H9 (cell line): ENCODE measurements around the gene BAG1. TPM values are rescaled to one million over a fixed set of nuclear protein-coding genes. Genes with fewer than 3 reads are reported as not detected.

Source experiments
- DNase-seq: peaks from one replicate; pipeline ENCODE4 v3.0.0-alpha.2; 2017
- H2AFZ ChIP-seq: one replicate; pipeline ENCODE4 v1.6.1; 2013; ENCODE audit warnings: mild to moderate bottlenecking, low read length, control low read depth, moderate library complexity
- H2AK5ac ChIP-seq: 2 replicates; pipeline ENCODE4 v1.6.1; 2013; ENCODE audit warnings: low read length, control low read depth, mixed read lengths; ENCODE audit not compliant: insufficient read length
- H2BK120ac ChIP-seq: one replicate; pipeline ENCODE4 v1.6.1; 2013; ENCODE audit warnings: low read depth, mild to moderate bottlenecking, low read length, control low read depth, inconsistent platforms; ENCODE audit not compliant: poor library complexity, severe bottlenecking
- H2BK12ac ChIP-seq: 2 replicates; pipeline ENCODE4 v1.6.1; 2013; ENCODE audit warnings: low read length, control low read depth, mixed read lengths, low read depth; ENCODE audit not compliant: insufficient read length
- H2BK15ac ChIP-seq: 2 replicates; pipeline ENCODE4 v1.6.1; 2013; ENCODE audit warnings: low read depth, low read length, control low read depth
- H2BK20ac ChIP-seq: one replicate; pipeline ENCODE4 v1.6.1; 2013; ENCODE audit warnings: low read depth, mild to moderate bottlenecking, low read length, control low read depth, inconsistent platforms; ENCODE audit not compliant: poor library complexity, severe bottlenecking
- H2BK5ac ChIP-seq: 2 replicates; pipeline ENCODE4 v1.6.1; 2013; ENCODE audit warnings: low read length, control low read depth, mixed read lengths; ENCODE audit not compliant: insufficient read length
- H3K14ac ChIP-seq: 2 replicates; pipeline ENCODE4 v1.6.1; 2013; ENCODE audit warnings: low read length, control low read depth; ENCODE audit not compliant: insufficient read depth
- H3K18ac ChIP-seq: 2 replicates; pipeline ENCODE4 v1.6.1; 2013; ENCODE audit warnings: low read depth, mild to moderate bottlenecking, mixed read lengths, low read length, control low read depth; ENCODE audit not compliant: insufficient read length
- H3K23ac ChIP-seq: 2 replicates; pipeline ENCODE4 v1.6.1; 2013; ENCODE audit warnings: low read length, control low read depth, mixed read lengths, low read depth; ENCODE audit not compliant: insufficient read length
- H3K23me2 ChIP-seq: 2 replicates; pipeline ENCODE4 v1.6.1; 2013; ENCODE audit warnings: low read depth, mild to moderate bottlenecking, mixed read lengths, low read length, control low read depth; ENCODE audit not compliant: insufficient read length, poor library complexity, severe bottlenecking
- H3K27ac ChIP-seq: 2 replicates; pipeline ENCODE4 v1.5.1; 2013; ENCODE audit warnings: low read length, control low read depth, mixed read lengths, low read depth; ENCODE audit not compliant: insufficient read length
- H3K27me3 ChIP-seq: 2 replicates; pipeline ENCODE4 v1.6.1; 2013; ENCODE audit warnings: low read length, control low read depth, inconsistent platforms; ENCODE audit not compliant: insufficient read depth
- H3K4ac ChIP-seq: 2 replicates; pipeline ENCODE4 v1.6.1; 2013; ENCODE audit warnings: low read depth, mild to moderate bottlenecking, control low read depth, inconsistent platforms, low read length, moderate library complexity
- H3K4me1 ChIP-seq: 2 replicates; pipeline ENCODE4 v1.6.1; 2013; ENCODE audit warnings: low read length, control low read depth, inconsistent platforms; ENCODE audit not compliant: insufficient read depth
- H3K4me2 ChIP-seq: 2 replicates; pipeline ENCODE4 v1.6.1; 2013; ENCODE audit warnings: low read length, control low read depth, mixed read lengths; ENCODE audit not compliant: insufficient read length, insufficient read depth
- H3K56ac ChIP-seq: 2 replicates; pipeline ENCODE4 v1.6.1; 2013; ENCODE audit warnings: low read depth, mild to moderate bottlenecking, mixed read lengths, low read length, control low read depth; ENCODE audit not compliant: insufficient read length
- H3K79me1 ChIP-seq: 2 replicates; pipeline ENCODE4 v1.6.1; 2013; ENCODE audit warnings: low read depth, mild to moderate bottlenecking, moderate library complexity, low read length, control low read depth, inconsistent platforms; ENCODE audit not compliant: insufficient read depth, poor library complexity, severe bottlenecking
- H3K79me2 ChIP-seq: 2 replicates; pipeline ENCODE4 v1.6.1; 2013; ENCODE audit warnings: low read length, control low read depth, inconsistent platforms; ENCODE audit not compliant: insufficient read depth
- H3K9ac ChIP-seq: 2 replicates; pipeline ENCODE4 v1.6.1; 2013; ENCODE audit warnings: low read length, control low read depth, mixed read lengths; ENCODE audit not compliant: insufficient read length; ENCODE audit errors: extremely low read depth
- H3K9me3 ChIP-seq: one replicate; pipeline ENCODE4 v1.6.1; 2013; ENCODE audit warnings: low read depth, low read length, inconsistent platforms; ENCODE audit not compliant: control insufficient read depth
- H3T11ph ChIP-seq: one replicate; pipeline ENCODE4 v1.6.1; 2013; ENCODE audit warnings: mild to moderate bottlenecking, low read length, control low read depth, inconsistent platforms
- H4K20me1 ChIP-seq: one replicate; pipeline ENCODE4 v1.6.1; 2013; ENCODE audit not compliant: control insufficient read depth, insufficient read length, insufficient read depth
- H4K5ac ChIP-seq: 2 replicates; pipeline ENCODE4 v1.6.1; 2013; ENCODE audit warnings: low read depth, mild to moderate bottlenecking, mixed read lengths, low read length, control low read depth; ENCODE audit not compliant: insufficient read length
- H4K8ac ChIP-seq: replicated peaks from 2 replicates; pipeline ENCODE4 v1.6.1; 2013; ENCODE audit warnings: low read length, control low read depth, mixed read lengths, low read depth; ENCODE audit not compliant: insufficient read length
- H4K91ac ChIP-seq: 2 replicates; pipeline ENCODE4 v1.6.1; 2013; ENCODE audit warnings: low read depth, mild to moderate bottlenecking, moderate library complexity, mixed read lengths, low read length, control low read depth; ENCODE audit not compliant: insufficient read length
- H3K27ac Mint-ChIP-seq, 3 experiments: 2 replicates in 2 of 3; 3 replicates in 1 of 3; pipeline ENCODE4 v1.8.0; 2020 to 2021; ENCODE audit warnings: mixed read lengths in 3 of 3, mild to moderate bottlenecking in 1 of 3, moderate library complexity in 1 of 3
- H3K27me3 Mint-ChIP-seq: 2 replicates; pipeline ENCODE4 v1.8.0; 2021; ENCODE audit warnings: low read depth, mild to moderate bottlenecking, moderate library complexity, mixed read lengths
- H3K36me3 Mint-ChIP-seq, 3 experiments: 2 replicates in 2 of 3; 3 replicates in 1 of 3; pipeline ENCODE4 v1.8.0; 2020 to 2021; ENCODE audit warnings: low read depth in 3 of 3, mixed read lengths in 3 of 3; ENCODE audit not compliant: insufficient read depth in 1 of 3
- H3K4me1 Mint-ChIP-seq, 2 experiments: 2 replicates each; pipeline ENCODE4 v1.8.0; 2020; ENCODE audit warnings: mixed read lengths in 2 of 2
- H3K4me3 Mint-ChIP-seq, 2 experiments: 2 replicates in 1 of 2; 3 replicates in 1 of 2; pipeline ENCODE4 v1.8.0; 2020 to 2021; ENCODE audit warnings: mild to moderate bottlenecking in 2 of 2, mixed read lengths in 2 of 2, moderate library complexity in 1 of 2
- H3K9me3 Mint-ChIP-seq, 2 experiments: 2 replicates in 1 of 2; 3 replicates in 1 of 2; pipeline ENCODE4 v1.8.0; 2020; ENCODE audit warnings: mild to moderate bottlenecking in 2 of 2, mixed read lengths in 2 of 2, moderate library complexity in 1 of 2
- CTCF ChIP-seq: fragments of 200-600 bp; sonication (generic); conservative IDR thresholded peaks from 3 replicates; pipeline ENCODE4 v1.8.0; 2021; ENCODE audit warnings: antibody characterized with exemption, mild to moderate bottlenecking
- WGBS: extraction: QIAGEN DNeasy Blood & Tissue Kit; methylation state at CpG from one replicate; pipeline ENCODE4 v1.1.7; 2013; ENCODE audit warnings: missing lambda C conversion rate, low lambda C conversion rate, mixed read lengths; ENCODE audit not compliant: insufficient read length; ENCODE audit errors: extremely low coverage; 5-methylcytosine and 5-hydroxymethylcytosine counted together
- total RNA-seq: library from RNA; stranded (reverse); gene quantifications from 2 replicates; pipeline ENCODE4 v1.2.1, GENCODE V29; 2021

The BAG1 gene
- total RNA-seq, 1 experiment from 2014 or later, result 66.4 TPM

- WGBS, result no CpG with 5 or more reads among the region's 4 CpGs
- no peak overlapping the region for H3K4me2 ChIP-seq
These were observed 35.9 kb downstream of the BAG1 start for GRCh38 chr9:33228606-33229005.

More at GRCh38 chr9:33228606-33229005, 35.9 kb downstream of the BAG1 start:
- Histone ChIP-seq H3K27ac (no peak overlapping the region), H3T11ph (no peak overlapping the region), H3K18ac (no peak overlapping the region), H3K79me2 (no peaks in the 10 kb centered on the region), H2BK20ac (no peak overlapping the region), H2BK120ac (no peak overlapping the region), H4K20me1 (no peaks in the 10 kb centered on the region), H2BK12ac (no peak overlapping the region), H3K14ac (no peak overlapping the region), H3K79me1 (no peaks in the 10 kb centered on the region), H2BK15ac (no peak overlapping the region), H4K91ac (no peak overlapping the region), H3K23me2 (no peaks in the 10 kb centered on the region), H3K23ac (no peak overlapping the region), H2BK5ac (no peak overlapping the region), H4K8ac (no peak overlapping the region), H3K27me3 (no peaks in the 10 kb centered on the region), H3K4ac (no peak overlapping the region), H4K5ac (no peak overlapping the region), H3K9me3 (no peaks in the 10 kb centered on the region), H3K56ac (no peak overlapping the region), H2AK5ac (no peak overlapping the region), H3K9ac (no peak overlapping the region), H3K4me1 (no peaks in the 10 kb centered on the region), H2AFZ (no peak overlapping the region)
- TF ChIP-seq CTCF, result no peak
- Mint-ChIP-seq H3K9me3 (peaks cover 0 to 2% of the 10 kb centered on the region in 2 experiments; a peak in 1 of 5 replicates), H3K27ac (peak overlapping the region in 1 of 3 experiments; percentile 72; a peak in 1 of 7 replicates), H3K4me1 (peaks cover 0 to 12% of the 10 kb centered on the region in 2 experiments; a peak in 3 of 4 replicates), H3K36me3 (no peaks in the 10 kb centered on the region), H3K4me3 (no peak overlapping the region), H3K27me3 (peaks cover 12% of the 10 kb centered on the region)
- DNase-seq, result no peak
